ENCODE results near the gene SCOC.

The SCOC gene

DNA sequence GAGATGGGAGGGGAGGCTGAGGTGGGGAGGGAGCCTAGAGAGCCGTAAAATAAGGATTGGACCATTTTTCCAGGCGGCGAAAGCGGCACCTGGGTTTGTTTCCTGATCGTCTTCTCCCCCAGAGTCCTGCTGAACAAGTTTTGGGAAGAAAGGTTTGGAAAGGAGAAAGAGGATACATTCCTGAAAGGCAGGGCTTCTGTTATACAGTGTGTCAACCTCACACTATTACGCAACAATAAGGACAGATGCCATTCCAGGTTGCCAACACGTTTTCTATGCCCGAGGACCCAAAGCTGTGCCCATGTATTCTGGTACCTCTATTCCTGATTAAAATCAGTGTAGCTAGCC is 658 bp downstream of the SCOC start:
- Histone ChIP-seq H2AFZ (ENCODE audit: low read depth, low read length, severe bottlenecking) (no peak overlapping the region), H3K9me3 (ENCODE audit: insufficient read depth, low read length) (no peaks in the 10 kb centered on the region), H3K27ac (ENCODE audit: low read depth, low read length) (no peak overlapping the region)

DNA sequence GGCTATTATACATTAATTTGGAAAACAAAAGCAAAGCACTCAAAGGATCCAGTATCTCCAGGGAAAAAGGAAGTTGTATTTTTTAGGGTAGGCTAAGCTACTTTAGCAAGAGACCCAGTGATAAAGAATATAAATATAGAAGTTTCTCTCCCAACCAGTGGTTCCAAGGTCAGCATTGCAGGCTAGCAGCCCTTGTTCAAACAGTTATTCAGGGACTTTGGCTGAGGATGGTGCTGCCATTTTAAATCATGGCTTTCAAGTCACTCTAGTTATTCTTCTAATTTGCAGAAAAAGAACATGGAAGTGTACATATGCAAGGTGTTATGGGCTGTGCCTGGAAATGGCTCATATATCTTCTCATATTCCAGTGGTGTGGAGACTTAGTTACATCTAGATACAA is 9.3 kb downstream of the SCOC start:
- Histone ChIP-seq H3K4me3 (ENCODE audit: insufficient read depth, low read length, poor library complexity, severe bottlenecking) (no peak overlapping the region), H3K9ac (ENCODE audit: low read length) (no peak overlapping the region), H4K20me1 (ENCODE audit: low read depth, low read length) (no peaks in the 10 kb centered on the region), H2AFZ (ENCODE audit: low read depth, low read length, severe bottlenecking) (no peak overlapping the region), H3K27ac (ENCODE audit: low read depth, low read length) (no peak overlapping the region), H3K9me2 (replicated peaks; ENCODE audit: insufficient read depth, low read length) (no peaks in the 10 kb centered on the region), H3K27me3 (ENCODE audit: low read length) (no peaks in the 10 kb centered on the region), H3K79me2 (ENCODE audit: insufficient read depth, low read length) (no peaks in the 10 kb centered on the region), H3F3A (ENCODE audit: insufficient read depth) (no peaks in the 10 kb centered on the region), H3K36me3 (ENCODE audit: low read length) (no peaks in the 10 kb centered on the region), H3K9me3 (ENCODE audit: insufficient read depth, low read length) (no peaks in the 10 kb centered on the region), H3K4me2 (ENCODE audit: low read depth, low read length, poor library complexity, severe bottlenecking) (no peak overlapping the region)
- TF ChIP-seq, protein P1, sequence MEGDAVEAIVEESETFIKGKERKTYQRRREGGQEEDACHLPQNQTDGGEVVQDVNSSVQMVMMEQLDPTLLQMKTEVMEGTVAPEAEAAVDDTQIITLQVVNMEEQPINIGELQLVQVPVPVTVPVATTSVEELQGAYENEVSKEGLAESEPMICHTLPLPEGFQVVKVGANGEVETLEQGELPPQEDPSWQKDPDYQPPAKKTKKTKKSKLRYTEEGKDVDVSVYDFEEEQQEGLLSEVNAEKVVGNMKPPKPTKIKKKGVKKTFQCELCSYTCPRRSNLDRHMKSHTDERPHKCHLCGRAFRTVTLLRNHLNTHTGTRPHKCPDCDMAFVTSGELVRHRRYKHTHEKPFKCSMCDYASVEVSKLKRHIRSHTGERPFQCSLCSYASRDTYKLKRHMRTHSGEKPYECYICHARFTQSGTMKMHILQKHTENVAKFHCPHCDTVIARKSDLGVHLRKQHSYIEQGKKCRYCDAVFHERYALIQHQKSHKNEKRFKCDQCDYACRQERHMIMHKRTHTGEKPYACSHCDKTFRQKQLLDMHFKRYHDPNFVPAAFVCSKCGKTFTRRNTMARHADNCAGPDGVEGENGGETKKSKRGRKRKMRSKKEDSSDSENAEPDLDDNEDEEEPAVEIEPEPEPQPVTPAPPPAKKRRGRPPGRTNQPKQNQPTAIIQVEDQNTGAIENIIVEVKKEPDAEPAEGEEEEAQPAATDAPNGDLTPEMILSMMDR (IDR thresholded peaks at IDR 0.05; ENCODE audit: insufficient read depth, low read length, poor library complexity, severe bottlenecking): no peak
- TF ChIP-seq EZH2phosphoT487 (conservative IDR thresholded peaks at IDR 0.05; ENCODE audit: low read length): no peak

More for the DNA sequence above, 658 bp downstream of the SCOC start:
- H3K27me3 ChIP-seq (ENCODE audit: low read length): no peaks in the 10 kb centered on the region
- no peaks in the 10 kb centered on the region for H3K9me2 ChIP-seq (replicated peaks; ENCODE audit: insufficient read depth, low read length)
- H3F3A ChIP-seq (ENCODE audit: insufficient read depth): no peaks in the 10 kb centered on the region
- peaks cover 21% of the 10 kb centered on the region for H3K79me2 ChIP-seq (ENCODE audit: insufficient read depth, low read length)
- H3K9ac ChIP-seq (ENCODE audit: low read length): peak overlapping the region; percentile 65
- peak overlapping the region; percentile 72 for H3K4me2 ChIP-seq (ENCODE audit: low read depth, low read length, poor library complexity, severe bottlenecking)
- no peaks in the 10 kb centered on the region for H3K36me3 ChIP-seq (ENCODE audit: low read length)
- TF ChIP-seq, protein P1 (IDR thresholded peaks at IDR 0.05; ENCODE audit: insufficient read depth, low read length, poor library complexity, severe bottlenecking): no peak
- no peak for TF ChIP-seq EZH2phosphoT487 (conservative IDR thresholded peaks at IDR 0.05; ENCODE audit: low read length)
- no peaks in the 10 kb centered on the region for H4K20me1 ChIP-seq (ENCODE audit: low read depth, low read length)
- peak overlapping the region; percentile 61 for H3K4me3 ChIP-seq (ENCODE audit: insufficient read depth, low read length, poor library complexity, severe bottlenecking)

- Histone ChIP-seq H3K36me3 (ENCODE audit: low read length) (no peaks in the 10 kb centered on the region), H3K9ac (ENCODE audit: low read length) (no peak overlapping the region), H3K4me2 (ENCODE audit: low read depth, low read length, poor library complexity, severe bottlenecking) (no peak overlapping the region), H2AFZ (ENCODE audit: low read depth, low read length, severe bottlenecking) (no peak overlapping the region), H3K4me3 (ENCODE audit: insufficient read depth, low read length, poor library complexity, severe bottlenecking) (no peak overlapping the region), H4K20me1 (ENCODE audit: low read depth, low read length) (no peaks in the 10 kb centered on the region), H3K79me2 (ENCODE audit: insufficient read depth, low read length) (no peaks in the 10 kb centered on the region), H3K9me2 (replicated peaks; ENCODE audit: insufficient read depth, low read length) (no peaks in the 10 kb centered on the region), H3K27me3 (ENCODE audit: low read length) (no peaks in the 10 kb centered on the region), H3F3A (ENCODE audit: insufficient read depth) (no peaks in the 10 kb centered on the region), H3K27ac (ENCODE audit: low read depth, low read length) (no peak overlapping the region), H3K9me3 (ENCODE audit: insufficient read depth, low read length) (no peaks in the 10 kb centered on the region)
- TF ChIP-seq EZH2phosphoT487 (conservative IDR thresholded peaks at IDR 0.05; ENCODE audit: low read length): no peak
- TF ChIP-seq, protein P1 (IDR thresholded peaks at IDR 0.05; ENCODE audit: insufficient read depth, low read length, poor library complexity, severe bottlenecking): no peak
These were observed 14.6 kb downstream of the SCOC start for GRCh38 chr4:140388015-140388414.

Measured in SU-DHL-6 (cell line).